ENCODE measurements around the gene RYK. TPM values are rescaled to one million over a fixed set of nuclear protein-coding genes. Genes with fewer than 3 reads are reported as not detected.

Gene RYK
- total RNA-seq, 1 experiment from 2014 or later, result 55.2 TPM

GRCh38 chr3:134251731-134252391 lies 1.2 kb upstream of the RYK start:
- peaks cover 0 to 13% of the 10 kb centered on the region in 2 experiments; a peak in 2 of 4 replicates for H3K4me1 ChIP-seq (ENCODE audit: control insufficient read depth in 1 of 2, insufficient read depth in 2 of 2, low read length in 2 of 2)
- peaks cover 33% of the 10 kb centered on the region for H3K79me2 ChIP-seq (ENCODE audit: insufficient read depth, low read length)
- H3K27ac ChIP-seq (ENCODE audit: low read depth, low read length), result no peak overlapping the region
- no peak for DNase-seq (ENCODE audit: low read depth, low spot score)
- POLR2A ChIA-PET, result no interaction called here
- RAD21 ChIA-PET (ENCODE audit: low non-redundant PET in 1 of 2, low total read pairs in 2 of 2, uncharacterized antibody in 2 of 2, unreplicated experiment in 2 of 2), result no interaction called here
- H3K4me3 ChIP-seq (replicated peaks in 1 of 2; ENCODE audit: low read depth in 1 of 2, low read length in 2 of 2), result no peak overlapping the region
- no peak for TF ChIP-seq ZNF274 (IDR thresholded peaks at IDR 0.05; ENCODE audit: low read depth, low read length)
- no peak for TF ChIP-seq SP1 (IDR thresholded peaks at IDR 0.05; ENCODE audit: low read depth)
- no peak for TF ChIP-seq CTCF (IDR thresholded peaks at IDR 0.05 in 2 of 3, conservative IDR thresholded peaks at IDR 0.05 in 1 of 3; ENCODE audit: borderline replicate concordance in 1 of 3, insufficient read depth in 1 of 3, low read depth in 2 of 3, low read length in 2 of 3)
- TF ChIP-seq RAD21 (IDR thresholded peaks at IDR 0.05; ENCODE audit: low read depth), result no peak
- no peak for TF ChIP-seq EGR1 (IDR thresholded peaks at IDR 0.05; ENCODE audit: low read depth)
- TF ChIP-seq EZH2 (IDR thresholded peaks at IDR 0.05), result no peak
- no peak for TF ChIP-seq YY1 (IDR thresholded peaks at IDR 0.05; ENCODE audit: extremely low read depth, insufficient replicate concordance, low read depth, low read length)
- TF ChIP-seq FOSL1 (IDR thresholded peaks at IDR 0.05; ENCODE audit: low read depth), result no peak
- TF ChIP-seq, protein P1, sequence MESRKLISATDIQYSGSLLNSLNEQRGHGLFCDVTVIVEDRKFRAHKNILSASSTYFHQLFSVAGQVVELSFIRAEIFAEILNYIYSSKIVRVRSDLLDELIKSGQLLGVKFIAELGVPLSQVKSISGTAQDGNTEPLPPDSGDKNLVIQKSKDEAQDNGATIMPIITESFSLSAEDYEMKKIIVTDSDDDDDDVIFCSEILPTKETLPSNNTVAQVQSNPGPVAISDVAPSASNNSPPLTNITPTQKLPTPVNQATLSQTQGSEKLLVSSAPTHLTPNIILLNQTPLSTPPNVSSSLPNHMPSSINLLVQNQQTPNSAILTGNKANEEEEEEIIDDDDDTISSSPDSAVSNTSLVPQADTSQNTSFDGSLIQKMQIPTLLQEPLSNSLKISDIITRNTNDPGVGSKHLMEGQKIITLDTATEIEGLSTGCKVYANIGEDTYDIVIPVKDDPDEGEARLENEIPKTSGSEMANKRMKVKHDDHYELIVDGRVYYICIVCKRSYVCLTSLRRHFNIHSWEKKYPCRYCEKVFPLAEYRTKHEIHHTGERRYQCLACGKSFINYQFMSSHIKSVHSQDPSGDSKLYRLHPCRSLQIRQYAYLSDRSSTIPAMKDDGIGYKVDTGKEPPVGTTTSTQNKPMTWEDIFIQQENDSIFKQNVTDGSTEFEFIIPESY (IDR thresholded peaks at IDR 0.05; ENCODE audit: extremely low read depth, insufficient replicate concordance, low read length), result no peak
- TF ChIP-seq CEBPB (IDR thresholded peaks at IDR 0.05; ENCODE audit: low read depth), result no peak
- no peak for TF ChIP-seq ELF1 (IDR thresholded peaks at IDR 0.05; ENCODE audit: borderline replicate concordance, low read depth)
- TF ChIP-seq, protein P2, sequence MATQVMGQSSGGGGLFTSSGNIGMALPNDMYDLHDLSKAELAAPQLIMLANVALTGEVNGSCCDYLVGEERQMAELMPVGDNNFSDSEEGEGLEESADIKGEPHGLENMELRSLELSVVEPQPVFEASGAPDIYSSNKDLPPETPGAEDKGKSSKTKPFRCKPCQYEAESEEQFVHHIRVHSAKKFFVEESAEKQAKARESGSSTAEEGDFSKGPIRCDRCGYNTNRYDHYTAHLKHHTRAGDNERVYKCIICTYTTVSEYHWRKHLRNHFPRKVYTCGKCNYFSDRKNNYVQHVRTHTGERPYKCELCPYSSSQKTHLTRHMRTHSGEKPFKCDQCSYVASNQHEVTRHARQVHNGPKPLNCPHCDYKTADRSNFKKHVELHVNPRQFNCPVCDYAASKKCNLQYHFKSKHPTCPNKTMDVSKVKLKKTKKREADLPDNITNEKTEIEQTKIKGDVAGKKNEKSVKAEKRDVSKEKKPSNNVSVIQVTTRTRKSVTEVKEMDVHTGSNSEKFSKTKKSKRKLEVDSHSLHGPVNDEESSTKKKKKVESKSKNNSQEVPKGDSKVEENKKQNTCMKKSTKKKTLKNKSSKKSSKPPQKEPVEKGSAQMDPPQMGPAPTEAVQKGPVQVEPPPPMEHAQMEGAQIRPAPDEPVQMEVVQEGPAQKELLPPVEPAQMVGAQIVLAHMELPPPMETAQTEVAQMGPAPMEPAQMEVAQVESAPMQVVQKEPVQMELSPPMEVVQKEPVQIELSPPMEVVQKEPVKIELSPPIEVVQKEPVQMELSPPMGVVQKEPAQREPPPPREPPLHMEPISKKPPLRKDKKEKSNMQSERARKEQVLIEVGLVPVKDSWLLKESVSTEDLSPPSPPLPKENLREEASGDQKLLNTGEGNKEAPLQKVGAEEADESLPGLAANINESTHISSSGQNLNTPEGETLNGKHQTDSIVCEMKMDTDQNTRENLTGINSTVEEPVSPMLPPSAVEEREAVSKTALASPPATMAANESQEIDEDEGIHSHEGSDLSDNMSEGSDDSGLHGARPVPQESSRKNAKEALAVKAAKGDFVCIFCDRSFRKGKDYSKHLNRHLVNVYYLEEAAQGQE (IDR thresholded peaks at IDR 0.05; ENCODE audit: low read depth), result no peak
- no peak for TF ChIP-seq CBX3 (IDR thresholded peaks at IDR 0.05; ENCODE audit: low read depth)
- no peaks in the 10 kb centered on the region for H3K9me3 ChIP-seq (ENCODE audit: control insufficient read depth in 1 of 2, insufficient read depth in 1 of 2, low read depth in 1 of 2, low read length in 2 of 2)
- no peak overlapping the region for H2AFZ ChIP-seq (ENCODE audit: low read depth, low read length, poor library complexity, severe bottlenecking)
- ATAC-seq, result no peak
- no peaks in the 10 kb centered on the region for H3K36me3 ChIP-seq (ENCODE audit: control insufficient read depth in 1 of 2, insufficient read depth in 2 of 2, low read length in 2 of 2)
- intact Hi-C loops (cut with micrococcal nuclease), result no loop called here
- no peak overlapping the region for H3K4me2 ChIP-seq (ENCODE audit: low read length)
- H4K20me1 ChIP-seq (ENCODE audit: insufficient read depth), result no peaks in the 10 kb centered on the region
- CTCF ChIA-PET, result no interaction called here
- no TSS peak for BruUV-seq (replicated peaks)
- no peaks in the 10 kb centered on the region for H3K27me3 ChIP-seq (ENCODE audit: insufficient read depth, low read length)
- no peak overlapping the region for H3K9ac ChIP-seq (ENCODE audit: low read length)
- H3K9me2 ChIP-seq (ENCODE audit: insufficient read depth), result no peaks in the 10 kb centered on the region

Measured in HCT116 (cell line).